Effector memory CD4-positive, alpha-beta T cell (primary cell): ENCODE results near the gene SLC10A3.
A peak's percentile ranks its signal among the peaks of the same experiment; 100 is the strongest.

ENCODE experiments used
- DNase-seq, 3 donors: peaks; one replicate each; pipeline ENCODE4 v3.0.0-alpha.2; 2020
- H3K27ac ChIP-seq: 2 replicates; pipeline ENCODE4 v1.7.0; 2013; ENCODE audit warnings: mild to moderate bottlenecking, low read length, moderate library complexity; ENCODE audit not compliant: insufficient read depth, poor library complexity, severe bottlenecking
- H3K27me3 ChIP-seq: replicated peaks from 2 replicates; pipeline ENCODE4 v1.7.0; 2013; ENCODE audit warnings: mild to moderate bottlenecking, low read length; ENCODE audit not compliant: insufficient read depth, control insufficient read depth, poor library complexity, severe bottlenecking
- H3K36me3 ChIP-seq: 2 replicates; pipeline ENCODE4 v1.7.0; 2013; ENCODE audit warnings: mild to moderate bottlenecking, low read length, moderate library complexity; ENCODE audit not compliant: control insufficient read depth, insufficient read depth
- H3K4me1 ChIP-seq: 2 replicates; pipeline ENCODE4 v1.7.0; 2013; ENCODE audit warnings: low read length, mild to moderate bottlenecking; ENCODE audit not compliant: control insufficient read depth, insufficient read depth, poor library complexity, severe bottlenecking
- H3K4me3 ChIP-seq: 2 replicates; pipeline ENCODE4 v1.7.0; 2013; ENCODE audit warnings: low read length, low read depth, mild to moderate bottlenecking; ENCODE audit not compliant: insufficient read depth, poor library complexity, severe bottlenecking
- H3K9me3 ChIP-seq: 2 replicates; pipeline ENCODE4 v1.7.0; 2013; ENCODE audit warnings: mild to moderate bottlenecking, low read length, moderate library complexity; ENCODE audit not compliant: control insufficient read depth
- total RNA-seq, 3 donors: gene quantifications; one replicate each; lab custom pipeline; 2026; lab: John Stamatoyannopoulos, UW

SLC10A3 gene
- total RNA-seq: 28.7 to 40.3 (median 31.3) reads per million in 3 donors

- H3K4me3 ChIP-seq: peak within 1 kb of the TSS; percentile 53
- H3K4me1 ChIP-seq: peaks cover 5% of the 10 kb centered on the region
- H3K27me3 ChIP-seq: no peaks in the 10 kb centered on the region
- peak within 1 kb of the TSS; percentile 78 for H3K27ac ChIP-seq
- H3K9me3 ChIP-seq: no peaks in the 10 kb centered on the region
- DNase-seq: peak; percentile 86 to 87 (median 87)
- H3K36me3 ChIP-seq: no peaks in the 10 kb centered on the region
Measured at GRCh38 chrX:154490414-154491083, at the start of gene SLC10A3. Gene SLC10A3, minus strand, starts transcription at chrX:154490629. Its CDS starts 1,689 bp downstream, at chrX:154488940.

GRCh38 chrX:154539077-154539476, 48.6 kb upstream of the SLC10A3 start:
- Histone ChIP-seq H3K27me3 (no peaks in the 10 kb centered on the region), H3K27ac (no peak overlapping the region), H3K9me3 (no peaks in the 10 kb centered on the region), H3K36me3 (no peaks in the 10 kb centered on the region), H3K4me1 (peaks cover 4% of the 10 kb centered on the region), H3K4me3 (no peak overlapping the region)
- DNase-seq: no peak

GRCh38 chrX:154535892-154536291, 45.5 kb upstream of the SLC10A3 start:
- Histone ChIP-seq H3K27ac (no peak overlapping the region), H3K36me3 (peaks cover 18% of the 10 kb centered on the region), H3K9me3 (no peaks in the 10 kb centered on the region), H3K4me3 (no peak overlapping the region), H3K27me3 (no peaks in the 10 kb centered on the region), H3K4me1 (peaks cover 4% of the 10 kb centered on the region)
- no peak for DNase-seq

GRCh38 chrX:154534526-154535322, 44.3 kb upstream of the SLC10A3 start:
- H3K4me1 ChIP-seq: peaks cover 4% of the 10 kb centered on the region
- H3K9me3 ChIP-seq: no peaks in the 10 kb centered on the region
- no peak overlapping the region for H3K4me3 ChIP-seq
- no peaks in the 10 kb centered on the region for H3K27me3 ChIP-seq
- DNase-seq: peak; percentile 79 to 82 (median 81)
- H3K36me3 ChIP-seq: peaks cover 18% of the 10 kb centered on the region
- H3K27ac ChIP-seq: peak overlapping the region; percentile 65

- DNase-seq: no peak
- no peaks in the 10 kb centered on the region for H3K27me3 ChIP-seq
- no peak overlapping the region for H3K27ac ChIP-seq
- peaks cover 4% of the 10 kb centered on the region for H3K4me1 ChIP-seq
- H3K9me3 ChIP-seq: no peaks in the 10 kb centered on the region
- H3K36me3 ChIP-seq: peaks cover 18% of the 10 kb centered on the region
- no peak overlapping the region for H3K4me3 ChIP-seq
Measured at GRCh38 chrX:154532690-154533089, 42.3 kb upstream of the SLC10A3 start.

- Histone ChIP-seq H3K4me3 (no peak overlapping the region), H3K36me3 (peaks cover 18% of the 10 kb centered on the region), H3K27me3 (no peaks in the 10 kb centered on the region), H3K9me3 (no peaks in the 10 kb centered on the region), H3K27ac (no peak overlapping the region), H3K4me1 (peaks cover 4% of the 10 kb centered on the region)
- no peak for DNase-seq
Measured at GRCh38 chrX:154531626-154532025, 41.2 kb upstream of the SLC10A3 start.

- Histone ChIP-seq H3K27me3 (no peaks in the 10 kb centered on the region), H3K9me3 (no peaks in the 10 kb centered on the region), H3K36me3 (peaks cover 18% of the 10 kb centered on the region), H3K27ac (no peak overlapping the region), H3K4me3 (no peak overlapping the region), H3K4me1 (peaks cover 4% of the 10 kb centered on the region)
- DNase-seq: no peak
Measured at GRCh38 chrX:154530286-154530685, 39.9 kb upstream of the SLC10A3 start.

- DNase-seq: no peak
Measured at GRCh38 chrX:154529206-154529612, 38.8 kb upstream of the SLC10A3 start.

GRCh38 chrX:154526901-154527675, 36.7 kb upstream of the SLC10A3 start:
- H3K27ac ChIP-seq: peak overlapping the region; percentile 14
- H3K9me3 ChIP-seq: no peaks in the 10 kb centered on the region
- H3K27me3 ChIP-seq: no peaks in the 10 kb centered on the region
- H3K4me1 ChIP-seq: no peaks in the 10 kb centered on the region
- peak; percentile 15 to 33 (median 31) for DNase-seq
- peak overlapping the region; percentile 7 for H3K4me3 ChIP-seq
- H3K36me3 ChIP-seq: no peaks in the 10 kb centered on the region

More at GRCh38 chrX:154529206-154529612, 38.8 kb upstream of the SLC10A3 start:
- Histone ChIP-seq H3K27me3 (no peaks in the 10 kb centered on the region), H3K27ac (no peak overlapping the region), H3K4me3 (no peak overlapping the region), H3K4me1 (no peaks in the 10 kb centered on the region), H3K9me3 (no peaks in the 10 kb centered on the region), H3K36me3 (peaks cover 18% of the 10 kb centered on the region)
